ENCODE measurements around the gene RGS10.
"Not testable (repeated sequence)": the region's sequence is repeated elsewhere in the genome, so short reads cannot be mapped to it uniquely, and the experiment has no call there.

The RGS10 gene

DNA sequence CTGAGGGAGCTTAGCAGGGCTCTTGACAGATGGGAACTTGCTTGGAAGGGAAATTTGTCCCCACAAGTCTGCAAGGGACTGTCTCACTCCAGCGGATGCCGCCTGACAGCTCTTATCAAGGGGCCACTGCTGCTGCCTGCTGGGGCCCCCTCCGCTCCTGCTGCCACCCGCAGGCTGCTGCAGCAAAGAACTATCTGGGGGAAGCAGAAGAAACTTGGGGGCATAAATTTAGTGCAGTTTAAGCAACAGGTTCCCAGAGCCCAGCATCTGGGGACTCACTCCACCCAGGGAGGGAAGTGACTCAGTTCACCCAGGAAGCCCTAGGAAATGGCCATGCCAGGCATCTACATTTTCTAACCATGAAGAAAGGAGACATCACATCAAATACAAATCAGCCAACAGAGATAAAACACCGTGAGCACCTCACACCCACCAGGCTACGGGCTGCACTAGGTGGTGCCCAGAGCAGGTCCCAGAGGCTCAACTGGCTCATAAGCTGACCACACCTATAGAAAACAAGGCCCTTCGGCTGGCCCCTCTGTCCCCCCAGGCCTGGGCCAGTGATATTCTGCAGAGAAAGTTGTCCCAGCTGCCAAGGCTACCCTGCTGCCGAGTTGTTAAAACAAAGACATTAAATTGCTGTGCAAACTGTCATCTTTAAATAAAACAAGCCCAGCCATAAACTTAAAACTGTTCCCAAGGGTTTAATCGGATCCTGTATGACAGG is 3.7 kb downstream of the RGS10 start:
- no peak for DNase-seq

DNA sequence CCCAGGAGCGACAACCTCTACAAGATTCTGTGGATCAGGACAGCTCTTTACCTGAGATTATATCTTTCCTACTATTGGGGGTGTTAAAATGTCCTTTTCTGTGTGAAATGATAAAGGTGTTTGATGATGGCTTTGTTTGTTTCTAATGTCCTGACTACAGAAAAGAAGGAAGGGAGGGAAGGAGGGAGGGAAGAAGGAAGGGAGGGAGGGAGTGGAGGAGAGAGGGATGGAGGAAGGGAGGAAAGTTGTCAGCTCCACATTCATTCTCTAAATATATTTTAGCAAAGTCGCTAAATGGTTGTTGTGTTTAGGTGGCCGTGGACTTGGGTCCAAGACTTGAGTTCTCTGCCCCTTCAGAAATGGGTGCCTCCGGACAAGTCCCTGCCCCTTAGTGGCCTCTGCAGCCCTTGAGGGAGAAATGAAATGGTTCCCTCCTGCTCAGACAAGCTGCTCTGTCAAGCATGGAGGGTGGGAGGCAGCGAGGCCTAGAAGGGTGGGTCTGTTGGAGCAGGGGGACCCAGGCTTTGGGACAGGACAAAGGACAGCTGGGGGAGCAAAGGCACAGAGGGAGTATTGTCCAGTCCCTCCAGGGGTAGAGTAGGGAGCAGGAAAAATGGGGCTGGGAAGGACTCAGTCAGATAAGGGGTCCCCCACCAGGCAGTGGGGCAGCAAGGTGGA is 4.4 kb downstream of the RGS10 start:
- no peak for DNase-seq

DNA sequence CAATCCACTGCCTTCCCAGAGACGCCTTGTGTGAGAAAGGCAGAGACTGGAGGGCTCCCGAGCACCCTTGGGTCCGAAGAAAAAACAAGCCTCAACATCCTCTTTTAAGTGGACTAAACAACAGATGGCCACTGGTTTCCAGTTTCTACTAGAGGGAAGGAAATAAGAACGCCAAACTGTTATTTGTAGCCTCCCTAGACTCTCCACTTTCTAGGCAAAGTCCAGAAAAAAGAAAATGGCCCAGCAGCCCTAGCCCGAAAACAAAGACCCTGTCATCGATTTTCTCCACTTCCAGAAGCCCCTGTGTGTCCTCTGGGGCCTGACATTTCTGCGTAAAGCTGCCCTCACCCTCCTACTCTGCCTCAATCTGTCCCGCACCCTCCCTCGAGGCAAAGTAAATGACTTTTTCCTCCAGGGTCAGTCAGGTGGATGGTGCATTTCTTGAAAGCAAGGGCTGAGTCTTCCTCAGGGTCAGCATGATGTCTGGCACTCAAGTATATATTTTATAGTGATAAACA is 6.0 kb downstream of the RGS10 start:
- no peak for DNase-seq

DNA sequence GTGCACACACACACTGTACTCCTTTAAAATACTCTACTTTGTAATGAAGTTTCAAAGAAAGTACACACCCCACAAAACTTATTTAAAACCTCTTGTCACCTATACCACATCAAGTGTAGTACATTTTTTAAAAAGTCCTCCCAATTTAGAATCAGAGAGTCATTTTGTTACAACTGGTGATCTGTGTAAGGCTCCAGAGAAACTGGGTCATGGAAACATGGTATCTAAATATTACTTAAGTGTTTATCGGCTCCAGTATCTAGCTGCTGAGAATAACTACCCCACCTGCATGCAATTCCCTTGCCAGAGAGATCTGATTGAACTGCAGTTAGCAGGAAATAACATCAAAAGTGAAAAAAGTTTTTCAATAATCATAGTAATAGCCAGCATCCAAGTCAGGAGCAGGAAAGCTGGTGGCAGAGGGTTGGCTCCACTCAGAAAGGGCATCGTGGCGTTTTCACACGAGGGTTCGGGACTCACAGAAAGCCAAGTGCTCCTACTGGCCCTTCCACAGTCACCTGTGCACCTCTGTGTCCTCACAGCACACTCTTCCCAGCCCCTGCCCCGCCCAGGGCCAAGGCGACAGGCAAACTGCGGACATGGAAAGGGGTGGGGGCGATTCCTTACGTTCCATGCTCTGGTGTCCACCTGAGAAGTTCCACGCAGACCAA is 6.5 kb downstream of the RGS10 start:
- DNase-seq, result no peak

DNA sequence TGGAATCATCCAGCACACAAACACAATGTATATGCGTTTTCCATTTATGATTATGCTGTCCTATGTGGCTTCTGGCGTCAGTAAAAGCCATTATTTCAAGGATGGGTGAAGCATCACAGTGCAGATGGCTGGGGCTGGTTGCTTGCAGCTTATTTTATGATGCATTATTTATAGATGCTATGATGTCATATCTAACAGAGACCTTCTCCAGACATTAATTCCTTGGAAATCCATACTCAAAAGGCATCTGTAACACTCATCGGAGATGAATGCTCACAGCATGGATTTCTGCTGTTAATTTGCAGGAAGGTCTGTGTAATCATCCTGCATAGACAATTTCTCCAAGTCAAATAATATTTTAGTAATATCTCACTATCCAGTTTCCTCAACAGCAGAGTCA is 7.2 kb downstream of the RGS10 start:
- DNase-seq, result no peak

DNA sequence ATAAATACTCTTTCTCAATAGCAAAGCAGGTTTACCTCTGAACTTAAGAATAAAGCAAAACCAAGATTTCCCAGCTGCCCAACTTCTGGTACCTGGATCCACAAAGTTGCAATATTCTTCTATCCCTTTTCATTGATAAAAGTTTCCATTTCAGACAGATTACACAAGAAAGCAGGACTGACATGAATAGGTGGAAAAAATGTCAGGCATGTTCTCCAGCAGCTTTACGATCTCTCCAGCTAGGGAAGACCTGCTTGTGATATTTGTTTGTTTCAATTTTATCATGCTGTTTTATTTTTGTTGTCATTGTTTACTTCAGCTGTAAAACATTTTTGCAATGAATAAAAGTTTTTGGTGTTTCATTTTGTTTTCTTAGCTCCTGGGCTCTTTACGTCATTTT is 9.0 kb downstream of the RGS10 start:
- DNase-seq, result no peak

DNA sequence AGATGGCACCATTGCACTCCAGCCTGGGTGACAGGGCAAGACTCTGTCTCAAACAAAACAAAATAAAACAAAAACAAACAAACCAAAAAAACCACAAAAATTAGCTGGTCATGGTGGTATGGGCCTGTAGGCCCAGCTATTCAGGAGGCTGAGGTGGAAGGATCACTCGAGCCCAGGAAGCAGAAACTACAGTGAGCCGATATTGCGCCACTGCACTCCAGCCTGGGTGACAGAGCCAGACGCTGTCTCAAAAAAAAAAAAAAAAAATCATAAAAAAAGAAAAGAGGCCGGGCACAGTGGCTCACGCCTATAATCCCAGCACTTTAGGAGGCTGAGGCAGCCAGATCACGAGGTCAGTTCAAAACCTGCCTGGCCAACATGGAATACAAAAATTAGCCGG is 9.7 kb downstream of the RGS10 start:
- DNase-seq, result not testable (repeated sequence)

DNA sequence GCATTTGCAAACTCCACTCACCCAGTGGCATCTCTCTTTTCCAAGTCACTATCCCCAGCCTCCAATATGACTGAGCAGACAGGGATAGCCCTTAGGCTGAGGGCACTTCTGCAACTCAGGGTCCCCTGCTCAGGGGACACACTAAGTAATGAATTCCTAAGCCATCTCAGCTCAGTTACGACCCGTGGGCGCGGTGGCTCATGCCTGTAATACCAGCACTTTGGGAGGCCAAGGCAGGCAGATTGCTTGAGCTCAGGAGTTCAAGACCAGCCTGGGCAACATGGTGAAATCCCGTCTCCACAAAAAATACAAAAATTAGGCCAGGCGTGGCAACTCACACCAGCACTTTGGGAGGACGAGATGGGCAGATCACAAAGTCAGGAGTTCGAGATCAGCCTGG is 10.3 kb downstream of the RGS10 start:
- not testable (repeated sequence) for DNase-seq

DNA sequence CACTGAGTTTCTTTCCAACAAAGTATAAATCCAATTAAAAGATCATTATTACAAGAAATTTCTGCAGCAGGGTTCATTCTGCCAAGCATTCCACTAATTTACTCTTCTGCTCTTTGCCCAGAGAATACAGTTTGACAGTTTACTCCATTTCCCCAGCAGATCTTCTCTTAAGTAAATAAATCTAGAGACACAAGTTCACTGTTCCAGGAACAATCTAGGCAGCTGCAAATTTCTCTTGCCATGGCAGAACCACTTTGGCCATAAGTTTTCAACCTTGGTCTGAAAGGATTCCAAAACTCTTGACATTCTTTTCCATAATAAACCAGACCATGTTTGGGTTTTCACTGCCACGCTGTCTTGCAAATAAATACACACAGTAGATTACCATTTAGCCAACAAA is 11.5 kb downstream of the RGS10 start:
- DNase-seq, result no peak

DNA sequence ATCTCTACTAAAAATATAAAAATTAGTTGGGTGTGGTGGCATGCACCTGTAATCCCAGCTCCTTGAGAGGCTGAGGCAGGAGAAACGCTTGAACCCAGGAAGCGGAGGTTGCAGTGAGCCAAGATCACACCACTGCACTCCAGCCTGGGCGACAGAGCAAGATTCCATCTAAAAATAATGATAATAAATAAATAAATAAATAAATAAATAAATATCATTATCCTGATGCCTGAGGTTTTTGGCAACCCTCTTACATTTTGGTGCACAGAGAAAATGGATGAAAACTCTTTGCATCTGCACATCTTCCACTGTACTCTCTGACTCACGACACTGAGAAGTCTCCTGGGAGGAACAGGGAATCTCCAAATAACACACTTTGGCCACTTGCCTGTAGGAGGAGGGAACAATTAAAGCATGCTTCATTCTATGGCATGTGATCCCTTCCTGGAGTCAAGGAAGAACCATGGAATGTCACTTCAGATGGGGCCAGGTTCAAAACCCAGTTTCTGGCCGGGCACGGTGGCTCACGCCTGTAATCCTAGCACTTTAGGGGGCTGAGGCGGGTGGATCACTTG is 13.8 kb downstream of the RGS10 start:
- DNase-seq, result not testable (repeated sequence)

DNA sequence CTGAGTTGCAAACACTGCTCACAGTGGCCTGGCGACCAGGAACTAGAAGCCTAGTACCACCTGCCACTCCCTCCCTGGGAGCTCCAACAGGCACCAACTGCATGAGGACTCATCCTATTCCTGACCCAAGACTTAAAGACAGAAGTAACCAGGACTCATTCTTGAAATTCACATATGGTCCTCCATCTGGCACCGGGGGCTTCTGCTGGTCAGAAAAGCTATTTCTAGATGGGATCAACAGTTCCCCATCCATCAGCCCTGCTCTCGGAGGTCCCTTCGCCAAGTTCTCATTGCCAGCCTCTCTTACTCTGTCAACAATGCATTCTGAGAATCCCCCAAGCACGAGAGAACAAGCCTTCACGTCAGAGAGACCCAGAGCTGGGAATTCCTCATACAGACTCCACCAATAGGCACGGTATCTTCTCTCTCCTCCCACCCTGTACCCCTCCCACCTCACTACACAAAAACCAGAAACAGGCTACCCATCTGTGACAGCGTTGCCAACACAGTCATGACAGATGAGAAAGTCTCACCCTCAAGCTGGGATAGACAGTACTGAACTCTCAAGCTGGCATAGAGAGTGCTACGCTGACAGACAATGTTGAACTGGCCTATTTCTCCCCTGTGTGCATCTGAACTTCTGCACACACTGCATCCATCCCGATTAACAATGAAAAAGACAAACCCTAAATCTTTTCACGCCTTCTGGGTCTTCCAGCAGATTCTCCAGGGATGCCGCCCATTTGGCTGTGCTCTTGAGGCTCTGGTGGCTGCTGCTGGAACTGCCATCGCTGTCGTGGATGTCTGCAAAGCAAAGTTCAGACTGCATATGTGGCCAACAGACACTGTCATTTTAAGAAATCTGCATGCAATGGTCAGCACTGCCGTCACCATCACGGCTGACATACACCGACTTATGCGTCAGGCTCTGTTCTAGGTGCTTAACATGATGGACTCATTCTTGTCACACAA is 15.6 kb downstream of the RGS10 start:
- no peak for DNase-seq

DNA sequence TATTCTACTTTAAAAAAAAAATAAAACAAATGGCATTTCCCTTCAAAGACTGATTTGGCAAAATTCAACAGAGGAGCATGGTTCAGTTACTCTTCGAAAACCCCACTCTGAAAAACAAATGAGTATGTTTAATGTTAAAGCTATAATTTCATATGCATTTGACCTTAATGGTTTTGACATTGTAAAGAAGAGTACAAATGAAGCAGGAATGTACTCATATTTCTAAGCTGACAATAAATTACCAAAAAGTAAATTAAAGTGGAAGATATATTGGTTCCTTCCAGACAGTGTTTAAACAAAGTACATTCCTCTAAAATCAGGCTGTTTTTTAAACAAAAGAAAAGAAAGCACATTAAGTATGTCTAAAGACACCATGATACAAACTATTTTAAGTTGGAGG is 16.4 kb downstream of the RGS10 start:
- DNase-seq, result no peak

DNA sequence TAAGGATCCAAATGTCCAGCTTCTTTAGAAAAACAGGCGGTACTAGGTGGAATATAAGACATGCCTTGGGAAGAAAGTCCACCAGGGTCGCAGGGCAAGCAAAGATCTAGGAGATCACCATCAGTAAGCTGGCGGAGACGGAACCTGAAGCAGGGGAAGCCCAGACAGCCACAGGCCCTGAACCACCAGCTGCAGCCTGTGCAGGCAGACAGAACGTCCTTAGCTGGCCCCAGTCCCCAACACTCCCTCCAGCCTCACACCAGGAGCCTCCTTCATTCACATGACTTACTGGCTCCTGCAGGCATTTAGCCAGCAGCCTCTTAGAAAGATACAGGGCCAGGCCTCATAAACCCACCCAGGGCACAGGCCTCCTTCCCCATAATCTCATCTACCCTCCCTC is 17.4 kb downstream of the RGS10 start:
- no peak for DNase-seq

DNA sequence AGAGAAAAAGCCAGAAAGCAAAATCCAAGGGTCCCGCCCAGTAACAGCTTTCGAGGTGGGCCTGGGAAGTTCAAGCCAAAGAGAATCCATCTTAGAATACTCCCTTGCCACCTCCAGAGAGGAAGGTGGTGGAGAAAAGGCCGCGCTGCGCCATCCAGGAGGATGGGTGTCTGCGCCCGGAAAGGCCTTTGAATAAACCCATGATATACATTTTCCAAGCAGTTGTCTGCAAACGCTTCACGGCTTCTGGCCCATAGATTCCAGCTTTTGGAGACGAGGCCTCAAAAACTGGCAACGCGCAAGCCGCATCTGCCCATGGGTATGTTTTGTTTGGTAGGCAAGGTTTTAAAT is 17.8 kb downstream of the RGS10 start:
- no peak for DNase-seq

DNA sequence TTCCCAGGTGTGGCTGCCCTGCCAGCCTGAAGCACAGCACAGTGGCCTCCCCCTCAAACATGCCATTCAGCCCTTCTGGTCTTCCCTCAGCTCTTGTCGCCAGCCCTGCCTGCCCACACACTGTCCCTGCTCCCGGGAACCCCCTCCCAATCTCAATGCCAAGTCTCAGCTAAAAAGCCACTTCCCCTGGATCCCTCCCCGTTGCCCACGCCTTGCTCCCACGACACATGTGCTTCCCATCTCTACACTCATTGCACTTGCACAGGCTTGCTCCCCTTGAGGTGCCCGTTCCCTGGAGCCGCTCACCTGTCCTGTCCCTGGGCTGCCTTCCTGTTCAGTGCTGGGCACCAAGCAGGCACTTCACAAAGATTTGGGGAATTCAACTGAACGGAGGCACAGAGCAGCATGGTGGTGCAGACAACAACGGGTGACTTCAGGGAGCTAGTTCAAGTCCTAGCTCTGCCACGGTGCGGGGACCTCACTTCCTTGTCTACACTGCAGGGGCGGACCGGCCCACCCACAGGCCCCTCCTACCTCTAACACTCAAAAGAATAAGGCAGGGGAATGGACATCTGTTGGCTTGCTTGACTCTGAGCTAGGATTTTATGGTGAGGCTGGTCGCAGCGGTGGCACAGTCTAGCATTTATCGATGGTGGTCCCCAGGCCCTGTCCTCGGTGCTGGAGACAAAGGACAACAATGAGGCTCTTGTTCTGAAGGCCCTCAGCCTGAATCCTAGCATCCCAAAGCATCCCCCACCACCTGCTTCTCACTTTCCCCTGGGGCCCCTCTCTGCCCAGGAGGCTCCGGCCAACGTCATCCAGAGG is 18.4 kb downstream of the RGS10 start:
- DNase-seq, result no peak

DNA sequence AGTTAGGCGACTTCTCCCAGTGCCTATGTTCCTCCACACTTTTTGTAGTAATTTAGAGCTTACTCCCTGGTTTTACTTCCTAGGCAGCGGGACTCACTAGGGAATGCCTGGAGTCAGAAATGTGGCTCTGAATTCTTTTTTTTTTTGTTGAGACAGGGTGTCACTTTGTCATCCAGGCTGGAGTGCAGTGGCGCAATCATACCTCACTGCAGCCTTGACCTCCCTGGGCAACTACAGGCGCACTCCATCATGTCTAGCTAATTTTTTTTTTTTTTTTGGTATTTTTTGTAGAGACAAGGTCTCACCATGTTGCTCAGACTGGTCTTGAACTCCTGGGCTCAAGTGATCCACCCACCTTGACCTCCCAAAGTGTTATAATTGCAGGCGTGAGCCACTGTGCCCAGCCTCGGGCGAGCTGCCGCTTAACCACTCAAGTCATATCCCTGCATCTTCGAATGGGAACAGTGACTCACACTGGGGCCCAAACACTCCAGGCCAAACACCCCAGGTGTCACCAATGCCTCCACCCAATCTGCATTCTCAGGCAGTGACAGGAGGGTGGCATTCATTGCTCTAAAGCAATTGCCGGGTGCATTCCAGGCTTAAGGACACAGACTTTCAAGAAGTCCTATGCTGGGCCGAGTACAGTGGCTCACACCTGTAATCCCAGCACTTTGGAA is 19.6 kb downstream of the RGS10 start:
- no peak for DNase-seq

DNA sequence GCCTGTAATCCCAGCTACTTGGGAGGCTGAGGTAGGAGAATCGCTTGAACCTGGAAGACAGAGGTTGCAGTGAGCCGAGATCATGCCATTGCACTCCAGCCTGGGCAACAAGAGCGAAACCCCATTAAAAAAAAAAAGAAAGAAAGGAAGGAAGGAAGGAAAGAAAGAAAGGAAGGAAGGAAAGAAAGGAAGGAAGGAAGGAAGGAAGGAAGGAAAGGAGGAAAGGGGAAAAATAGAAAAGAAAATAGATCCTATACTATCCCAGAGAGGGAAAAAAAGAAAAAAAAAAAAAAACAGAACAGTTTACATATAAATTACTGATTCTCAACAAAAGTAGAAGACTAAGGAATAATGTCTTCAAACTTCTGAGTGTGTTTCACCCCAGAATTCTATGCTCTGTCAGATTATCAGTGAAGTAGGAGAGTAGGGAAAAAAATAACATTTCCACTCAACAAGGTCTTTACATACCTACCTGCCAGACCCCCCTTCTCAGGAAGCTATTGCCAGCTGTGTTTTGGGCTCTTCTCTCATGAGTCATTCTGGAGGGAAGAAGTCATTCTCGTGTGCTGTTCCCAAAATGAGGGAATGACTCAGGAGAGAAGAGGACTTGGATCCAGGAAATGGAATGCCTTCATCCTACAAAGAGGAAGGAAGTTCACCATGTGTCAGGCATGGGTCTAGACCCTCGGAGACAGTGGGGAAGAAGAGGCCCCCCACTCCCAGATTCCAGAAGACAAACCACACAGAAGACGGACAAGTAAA is 20.9 kb downstream of the RGS10 start:
- DNase-seq, result no peak

DNA sequence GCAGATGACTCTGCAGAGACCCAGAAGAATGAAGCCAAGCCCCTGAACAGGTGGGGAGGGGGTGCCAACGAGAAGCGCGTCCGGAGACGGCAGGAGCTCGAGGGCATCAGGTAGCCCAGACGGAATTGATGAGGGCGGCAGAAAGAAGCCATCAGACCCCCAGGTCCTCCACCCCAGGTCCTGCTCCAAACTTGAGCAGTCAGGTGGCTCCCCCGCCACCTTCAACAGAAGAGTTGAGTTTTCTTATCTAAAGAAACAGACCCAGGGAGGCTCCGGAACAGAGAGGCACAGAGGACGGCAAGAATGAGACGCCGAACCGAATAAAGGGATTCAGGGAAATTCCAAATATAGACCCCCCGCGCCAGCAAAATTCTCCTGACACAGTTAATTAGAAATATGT is 22.2 kb downstream of the RGS10 start:
- DNase-seq, result no peak

DNA sequence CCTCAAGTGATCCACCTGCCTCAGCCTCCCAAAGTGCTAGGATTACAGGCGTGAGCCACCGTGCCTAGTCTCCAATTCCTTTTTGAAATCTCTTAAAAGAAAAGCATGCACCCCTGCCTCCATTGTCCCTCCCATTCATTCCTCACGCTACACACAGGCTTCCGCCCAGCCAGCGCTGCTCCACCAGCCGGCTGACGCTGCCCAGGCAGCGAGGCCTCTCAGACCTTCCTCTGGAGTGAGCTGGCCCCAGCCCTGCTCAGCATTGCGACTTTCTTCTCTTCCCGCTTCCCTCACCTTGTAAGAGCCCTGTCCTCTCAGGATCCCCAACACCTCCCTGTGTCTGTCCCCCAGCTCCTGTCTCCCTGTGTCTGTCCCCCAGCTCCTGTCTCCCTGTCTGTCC is 23.6 kb downstream of the RGS10 start:
- DNase-seq, result no peak

DNA sequence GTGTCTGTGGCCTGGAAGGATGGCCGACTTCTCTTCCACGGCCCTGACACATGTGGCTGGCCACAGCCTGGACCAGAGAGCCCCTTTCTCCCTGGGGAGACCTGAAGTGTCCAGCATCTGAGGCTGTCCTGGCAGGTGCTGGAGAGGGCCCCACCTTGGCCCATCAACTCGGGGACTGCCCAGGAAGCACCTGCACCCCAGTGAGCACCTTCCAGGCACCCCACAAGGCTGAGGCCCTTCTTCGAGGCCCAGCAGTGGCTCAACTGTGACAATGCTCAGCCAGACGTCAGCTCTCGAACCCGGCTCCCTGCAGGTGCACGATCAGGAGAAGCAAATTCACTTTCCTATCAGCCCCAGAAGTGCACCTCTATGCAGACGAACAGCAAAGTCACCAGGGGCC is 24.3 kb downstream of the RGS10 start:
- DNase-seq, result no peak

All from NCI-H2107 (cell line).